VCaP (cell line): ENCODE data around the gene FBH1.

Experiments used
- H3K27ac ChIP-seq: fragments of 450-650 bp; 2 replicates; pipeline ENCODE4 v1.5.1; 2017
- CTCF ChIP-seq: fragments of 450-650 bp; conservative IDR thresholded peaks from 2 replicates; pipeline ENCODE4 v1.5.1; 2017; ENCODE audit warnings: mild to moderate bottlenecking, moderate library complexity

FBH1 gene

GRCh38 chr10:5894403-5894802 is 4.4 kb downstream of the FBH1 start:
- TF ChIP-seq CTCF, result no peak
- no peak overlapping the region for H3K27ac ChIP-seq

GRCh38 chr10:5894873-5895272 is 4.8 kb downstream of the FBH1 start:
- TF ChIP-seq CTCF, result no peak
- H3K27ac ChIP-seq, result no peak overlapping the region

GRCh38 chr10:5895365-5895764 is 5.3 kb downstream of the FBH1 start:
- TF ChIP-seq CTCF, result no peak
- no peak overlapping the region for H3K27ac ChIP-seq

GRCh38 chr10:5895804-5896203 is 5.8 kb downstream of the FBH1 start:
- H3K27ac ChIP-seq, result no peak overlapping the region
- no peak for TF ChIP-seq CTCF

- no peak for TF ChIP-seq CTCF
- H3K27ac ChIP-seq, result peak overlapping the region; percentile 48; the same call in 1 of the 2 replicates
These were observed 6.4 kb downstream of the FBH1 start for GRCh38 chr10:5896208-5897052.

GRCh38 chr10:5897053-5897340 is 7.0 kb downstream of the FBH1 start:
- peak overlapping the region; percentile 48 for H3K27ac ChIP-seq
- TF ChIP-seq CTCF, result no peak

GRCh38 chr10:5897504-5897903 is 7.5 kb downstream of the FBH1 start:
- TF ChIP-seq CTCF, result no peak

More at GRCh38 chr10:5897504-5897903, 7.5 kb downstream of the FBH1 start:
- H3K27ac ChIP-seq, result peak overlapping the region; percentile 48
